IPS-NIHi7 (cell line): ENCODE results near the gene ZFAND6.
"Not testable (repeated sequence)": the region's sequence is repeated elsewhere in the genome, so short reads cannot be mapped to it uniquely, and the experiment has no call there.

ENCODE experiments used
- DNase-seq: peaks from one replicate; pipeline ENCODE4 v3.0.0; 2012; ENCODE audit warnings: mixed read lengths; ENCODE audit errors: extremely low spot score

Gene ZFAND6

DNA sequence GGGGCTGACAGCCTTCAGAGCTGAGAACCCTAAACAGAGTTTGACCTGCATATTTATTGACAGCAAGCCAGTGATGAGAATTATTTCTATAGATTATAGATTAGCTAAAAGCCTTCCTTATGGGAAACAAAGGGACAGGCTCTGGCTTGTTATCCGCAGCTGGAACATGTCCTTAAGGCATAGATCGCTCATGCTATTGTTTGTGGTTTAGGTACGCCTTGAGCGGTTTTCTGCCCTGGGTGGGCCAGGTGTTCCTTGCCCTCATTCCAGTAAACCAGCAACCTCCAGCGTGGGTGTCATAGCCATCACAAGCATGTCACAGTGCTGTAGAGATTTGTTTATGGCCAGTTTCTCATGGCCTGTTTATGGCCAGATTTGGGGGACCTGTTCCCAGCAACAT, 83.2 kb downstream of the ZFAND6 start:
- no peak for DNase-seq

DNA sequence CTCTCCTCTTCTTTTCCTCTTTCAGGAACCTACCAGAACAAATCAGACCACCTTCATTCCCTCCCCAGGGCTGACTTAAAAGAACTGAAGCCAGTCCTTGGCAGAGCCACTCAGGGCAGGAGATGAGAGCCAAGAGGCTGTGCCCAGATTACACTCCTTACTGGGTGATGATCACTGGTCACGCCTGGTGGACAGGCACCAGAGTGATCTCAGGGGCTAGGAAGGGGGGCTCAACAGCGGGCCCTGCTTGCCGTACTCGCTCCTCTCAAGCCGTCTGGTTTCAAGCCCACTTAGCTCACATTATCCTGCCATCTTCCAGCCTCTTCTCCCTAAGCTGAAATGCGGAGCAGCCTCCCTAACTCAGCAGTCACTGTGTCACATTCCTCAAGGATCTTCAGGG, 91.7 kb downstream of the ZFAND6 start:
- no peak for DNase-seq

DNA sequence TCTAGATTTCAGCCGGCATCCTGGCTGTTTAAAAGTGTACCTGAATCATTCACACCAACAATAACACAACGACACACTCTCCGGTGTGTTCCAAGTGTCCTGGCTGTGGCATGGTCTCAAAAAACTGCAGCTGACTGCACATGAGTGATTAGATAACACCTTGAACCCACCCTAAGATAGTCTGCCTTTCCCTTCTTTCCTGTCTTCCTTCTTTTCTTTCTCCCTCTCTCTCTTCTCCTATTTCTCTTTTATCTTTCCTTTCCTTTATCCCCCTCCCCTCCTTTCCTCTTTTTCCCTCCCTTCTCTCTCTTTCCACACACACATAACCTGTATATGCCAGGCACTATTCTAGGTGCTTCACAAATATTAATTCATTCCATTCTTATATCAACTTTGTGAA, 92.1 kb downstream of the ZFAND6 start:
- no peak for DNase-seq

DNA sequence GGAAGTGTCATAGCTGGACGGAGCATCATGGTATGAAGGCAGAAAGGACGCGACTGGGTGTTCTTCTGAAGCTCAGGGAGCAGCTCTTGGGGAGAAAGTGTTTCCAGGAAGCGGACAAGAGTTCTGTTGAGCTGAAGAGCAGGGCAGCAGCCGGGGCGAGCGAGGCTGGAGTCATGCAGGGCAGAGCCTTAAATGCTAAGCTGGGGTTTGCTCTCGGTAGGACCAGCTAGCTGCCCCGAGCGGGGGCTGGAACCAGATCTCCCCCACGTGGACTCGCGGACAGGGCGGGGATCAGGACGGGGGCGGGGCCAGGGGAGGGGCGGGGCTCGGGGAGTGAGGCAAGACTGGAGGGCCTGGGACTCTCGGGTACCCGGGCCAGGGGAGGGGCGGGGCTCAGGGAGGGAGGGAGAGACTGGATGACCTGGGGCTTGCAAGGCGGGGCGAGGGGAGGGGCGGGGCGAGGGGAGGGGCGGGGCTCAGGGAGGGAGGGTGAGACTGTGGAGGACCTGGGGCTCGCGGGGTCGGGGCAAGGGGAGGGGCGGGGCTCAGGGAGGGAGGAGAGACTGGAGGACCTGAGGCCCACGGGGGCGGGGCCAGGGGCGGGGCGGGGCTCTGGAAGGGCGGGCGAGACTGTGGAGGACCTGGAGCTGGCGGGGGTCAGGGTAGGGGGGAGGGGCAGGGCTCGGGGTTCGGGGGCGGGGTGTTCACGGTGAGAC, 92.9 kb downstream of the ZFAND6 start:
- DNase-seq, result peak; percentile 99

DNA sequence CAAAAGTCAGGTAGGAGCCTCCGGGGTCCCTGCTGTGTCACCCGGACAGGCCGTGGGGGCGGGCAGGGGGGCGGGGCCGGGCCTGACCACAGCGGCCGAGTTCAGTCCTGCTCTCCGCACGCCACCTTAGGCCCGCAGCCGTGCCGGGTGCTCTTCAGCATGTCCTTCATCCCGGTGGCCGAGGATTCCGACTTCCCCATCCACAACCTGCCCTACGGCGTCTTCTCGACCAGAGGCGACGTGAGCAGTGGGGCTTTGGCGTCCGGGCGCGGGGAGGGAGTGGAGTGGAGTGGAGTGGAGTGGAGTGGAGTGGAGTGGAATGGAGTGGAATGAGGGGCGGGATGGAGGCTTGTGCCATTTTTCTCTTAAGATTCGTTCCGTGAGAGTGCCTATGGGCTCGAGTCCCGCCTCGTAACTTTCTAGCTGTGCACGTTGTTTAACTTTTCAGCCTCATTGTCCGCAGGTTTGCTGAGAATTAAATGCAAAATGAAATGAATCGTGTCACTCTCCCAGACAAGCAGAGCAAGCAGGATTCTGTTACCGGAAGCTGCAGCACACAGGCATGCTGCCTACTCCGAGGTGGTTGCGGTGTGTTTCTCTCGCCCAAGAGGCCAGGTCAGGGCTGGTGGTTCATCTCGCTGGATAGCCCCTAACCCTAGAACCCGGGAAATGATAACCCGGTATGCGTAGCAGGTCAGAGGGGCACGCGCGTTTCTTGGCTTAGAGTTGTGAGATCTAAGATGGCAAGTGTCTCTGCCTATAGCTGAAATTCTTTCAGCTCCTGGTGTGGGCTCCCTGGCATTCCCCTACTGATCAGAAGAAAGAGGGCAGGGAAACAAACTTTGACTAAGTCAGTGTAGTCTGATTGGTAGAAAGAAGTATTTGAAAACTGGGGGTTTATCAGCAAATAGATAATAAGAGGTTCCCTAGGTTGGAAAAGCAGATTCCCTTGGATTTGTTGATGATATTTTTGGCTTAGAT, 93.7 kb downstream of the ZFAND6 start, which contains the start of gene FAH:
Gene FAH, plus strand, starts transcription at position 104 of the 981 bp plus-strand sequence. Its CDS starts 56 bp downstream, at position 160.
- DNase-seq, result peak; percentile 48

DNA sequence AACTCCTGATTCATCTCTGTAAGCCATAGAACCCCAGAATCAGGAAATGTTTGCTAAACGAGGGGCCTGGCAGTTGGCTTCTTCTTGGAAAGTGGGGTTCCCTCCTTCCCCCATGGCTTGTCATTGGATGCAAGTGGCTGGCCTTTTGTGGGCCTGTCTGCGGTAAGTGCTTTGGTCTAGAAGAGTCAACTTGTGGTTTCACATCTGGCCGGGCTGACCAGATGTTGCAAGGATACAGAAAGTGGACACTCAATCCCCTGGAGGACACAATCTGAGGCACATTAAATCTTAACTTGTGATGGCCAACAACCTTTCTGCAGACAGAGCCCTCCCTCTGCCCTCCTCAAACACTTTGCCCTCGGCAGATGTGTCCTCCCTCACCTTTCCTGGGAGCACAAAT, 94.4 kb downstream of the ZFAND6 start:
- DNase-seq, result no peak

DNA sequence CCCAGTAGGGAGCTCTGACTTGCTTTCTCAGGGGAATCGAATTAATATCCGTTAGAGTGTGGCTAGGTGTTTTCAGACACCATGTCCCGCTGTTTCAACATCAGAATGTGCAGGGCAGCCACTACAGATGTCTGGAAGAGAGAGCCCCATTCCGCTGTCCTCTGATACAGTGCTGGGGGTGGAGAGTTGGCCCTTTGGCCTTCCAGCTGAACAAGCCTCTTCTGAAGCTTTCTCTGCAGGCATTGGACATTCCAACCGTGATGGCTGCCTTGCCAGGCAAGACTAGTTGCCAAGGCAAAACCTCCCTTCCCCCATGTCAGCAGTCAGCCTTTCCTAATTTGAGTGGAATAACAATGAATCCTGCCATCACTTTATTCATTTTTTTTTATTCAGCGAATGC, 94.9 kb downstream of the ZFAND6 start:
- DNase-seq, result no peak

DNA sequence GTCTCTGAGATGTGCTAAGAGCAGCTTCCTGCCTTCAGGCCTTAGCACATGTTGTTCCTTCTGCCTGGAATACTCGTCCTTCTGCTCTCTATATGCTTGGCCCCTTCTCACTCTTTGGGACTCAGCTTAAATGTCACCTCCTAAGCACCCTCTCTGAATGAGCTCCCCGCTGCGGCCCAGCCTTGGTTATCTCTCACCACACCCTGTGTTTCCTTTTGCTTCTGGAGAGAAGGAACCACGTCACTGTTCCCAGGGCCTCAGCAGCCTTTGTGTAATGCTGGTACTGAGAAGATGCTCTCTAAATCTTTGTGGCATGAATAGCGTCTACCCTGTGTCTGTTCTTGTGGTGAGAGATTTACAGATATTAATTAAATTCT, 95.5 kb downstream of the ZFAND6 start:
- DNase-seq, result no peak

DNA sequence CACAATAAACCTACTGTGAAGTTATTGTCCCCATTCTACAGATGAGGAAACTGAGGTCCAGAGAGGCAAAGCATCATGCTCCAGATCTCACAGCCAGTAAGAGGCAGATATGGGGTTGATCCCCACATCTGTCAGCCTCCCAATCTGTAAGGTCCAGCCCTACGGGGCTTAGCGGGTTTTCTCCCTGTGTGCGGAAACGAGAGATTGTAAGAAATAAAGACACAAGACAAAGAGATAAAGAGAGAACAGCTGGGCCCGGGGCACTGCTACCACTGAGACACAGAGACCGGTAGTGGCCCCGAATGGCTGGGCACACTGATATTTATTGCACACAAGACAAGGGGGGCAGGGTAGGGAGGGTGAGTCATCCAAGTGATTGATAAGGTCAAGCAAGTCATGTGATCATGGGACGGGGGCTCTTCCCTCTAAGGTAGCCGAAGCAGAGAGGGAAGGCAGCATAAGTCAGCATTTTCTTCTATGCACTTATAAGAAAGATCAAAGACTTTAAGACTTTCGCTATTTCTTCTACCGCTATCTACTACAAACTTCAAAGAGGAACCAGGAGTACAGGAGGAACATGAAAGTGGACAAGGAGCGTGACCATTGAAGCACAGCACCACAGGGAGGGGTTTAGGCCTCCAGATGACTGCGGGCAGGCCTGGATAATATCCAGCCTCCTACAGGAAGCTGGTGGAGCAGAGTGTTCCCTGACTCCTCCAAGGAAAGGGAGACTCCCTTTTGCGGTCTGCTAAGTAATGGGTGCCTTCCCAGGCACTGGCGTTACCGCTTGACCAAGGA, 96.1 kb downstream of the ZFAND6 start:
- not testable (repeated sequence) for DNase-seq

DNA sequence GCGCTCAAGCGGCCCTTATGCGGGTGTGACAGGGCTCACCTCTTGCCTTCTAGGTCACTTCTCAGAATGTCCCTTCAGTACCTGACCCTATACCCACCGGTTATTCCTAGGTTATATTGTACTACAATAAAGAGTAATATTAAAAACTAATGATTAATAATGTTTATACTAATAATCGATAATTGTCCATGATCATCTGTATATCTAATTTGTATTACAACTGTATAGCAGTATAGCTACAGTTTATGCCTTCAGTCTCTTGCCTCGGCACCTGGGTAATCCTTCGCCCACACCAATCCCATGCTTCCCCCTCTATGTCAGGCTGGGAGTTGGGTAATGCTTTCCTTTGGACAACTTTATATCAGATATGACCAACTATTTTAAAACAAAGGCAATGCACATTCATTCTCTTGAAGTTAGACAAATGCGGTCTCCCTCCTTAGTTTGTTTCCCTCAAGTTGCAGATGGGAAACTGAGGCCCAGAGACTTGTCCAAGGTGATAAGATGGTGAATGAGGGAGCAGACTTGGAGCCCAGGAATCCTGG, 96.8 kb downstream of the ZFAND6 start:
- no peak for DNase-seq

DNA sequence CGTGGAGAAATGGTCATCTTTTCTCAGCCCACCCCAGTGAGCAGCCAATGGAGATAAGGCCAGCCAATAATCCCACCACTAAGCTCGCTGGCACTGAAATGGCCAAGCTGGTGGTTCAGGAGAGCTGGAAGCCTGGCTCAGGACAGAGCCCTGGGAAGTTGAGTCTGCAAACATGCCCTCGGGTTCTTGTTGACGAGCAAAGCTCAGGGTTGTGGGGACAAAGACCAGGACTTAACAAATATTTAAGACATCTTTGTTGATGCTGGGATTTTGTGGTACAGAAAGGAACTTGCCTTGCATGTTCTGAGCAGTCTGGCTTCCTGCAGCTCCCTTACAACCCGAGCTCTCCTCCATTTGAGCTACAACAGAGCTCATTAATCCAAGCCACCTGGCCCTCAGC, 97.7 kb downstream of the ZFAND6 start:
- DNase-seq, result no peak

DNA sequence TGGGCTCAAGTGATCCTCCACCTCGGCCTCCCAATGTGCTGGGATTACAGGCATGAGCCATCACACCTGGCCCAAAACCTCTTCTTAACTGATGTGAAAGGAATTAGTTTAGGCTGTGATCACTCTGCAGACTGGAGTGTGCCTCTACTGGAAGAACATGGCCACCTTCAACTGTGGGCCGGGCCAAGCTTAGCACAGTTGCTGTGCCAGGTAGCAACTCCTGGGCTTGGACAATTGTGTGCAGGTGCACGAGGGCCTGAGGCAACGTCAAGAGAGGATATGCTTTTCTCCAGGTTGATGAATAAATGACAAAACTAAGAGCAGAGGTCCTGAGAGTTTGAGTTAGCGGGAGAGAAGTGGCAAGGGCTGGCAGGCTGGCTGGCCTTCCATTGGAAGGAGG, 99.8 kb downstream of the ZFAND6 start:
- DNase-seq, result no peak

DNA sequence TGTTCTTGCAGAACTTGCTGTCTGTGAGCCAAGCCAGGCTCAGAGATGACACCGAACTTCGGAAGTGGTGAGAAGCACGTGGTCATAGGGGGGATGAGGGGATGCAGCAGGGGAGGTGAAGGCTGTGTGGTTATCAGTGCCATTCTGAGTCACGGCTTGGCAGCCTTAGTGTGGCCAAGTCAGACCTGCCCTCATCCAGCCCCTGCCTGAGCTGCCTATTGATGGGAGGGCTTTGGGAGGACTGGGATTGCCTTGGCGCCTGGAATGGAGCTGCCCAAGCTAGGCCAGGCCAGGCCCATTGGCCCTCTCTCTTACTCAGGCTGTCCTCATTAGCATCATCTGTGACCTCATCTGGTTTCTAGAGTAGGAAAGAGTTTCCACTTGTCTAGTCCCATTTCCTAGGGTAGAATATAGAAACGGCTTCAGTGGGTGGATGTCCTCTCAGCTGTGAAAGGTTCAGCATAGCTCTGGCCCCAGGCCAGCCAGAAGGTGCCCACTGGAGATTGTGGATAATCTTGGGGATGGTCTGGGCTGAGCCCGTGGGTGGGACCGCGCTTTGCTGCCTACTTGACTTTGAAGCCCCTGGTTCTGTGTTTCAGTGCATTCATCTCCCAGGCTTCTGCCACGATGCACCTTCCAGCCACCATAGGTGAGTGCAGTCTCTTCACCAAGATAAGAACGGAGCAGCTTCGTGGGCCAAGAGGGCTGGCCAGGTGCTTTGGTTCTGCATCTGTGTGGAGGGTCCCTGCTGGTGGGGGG, 100.5 kb downstream of the ZFAND6 start:
- no peak for DNase-seq

DNA sequence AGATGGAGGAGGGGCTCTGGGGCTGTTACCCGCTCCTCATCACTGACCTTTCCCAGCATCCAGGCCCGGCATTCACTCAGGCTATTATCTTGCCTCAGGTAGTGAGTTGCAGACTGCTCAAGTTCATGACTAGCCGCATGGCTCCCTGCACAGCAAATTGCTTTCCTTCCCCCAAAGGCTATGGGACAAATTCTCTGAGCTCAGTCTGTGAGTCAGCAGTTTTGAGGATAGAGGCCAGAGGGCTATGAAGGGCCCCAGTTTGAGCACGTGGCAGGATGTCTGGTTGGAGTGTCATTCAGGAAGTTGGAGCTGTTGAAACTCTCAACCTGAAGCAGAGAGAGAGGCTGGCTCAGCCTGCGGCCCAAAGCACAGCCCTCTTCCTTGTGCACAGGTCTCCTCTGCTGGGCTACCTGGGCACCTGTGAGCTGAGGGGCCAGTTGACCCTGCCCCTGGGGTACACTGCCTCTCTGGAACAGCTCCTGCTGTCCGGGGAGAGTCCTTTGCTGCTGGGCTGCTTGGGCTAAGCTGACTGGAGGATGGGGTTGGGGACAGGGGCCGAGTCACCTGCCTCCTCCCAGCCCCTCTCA, 101.2 kb downstream of the ZFAND6 start:
- DNase-seq, result no peak

DNA sequence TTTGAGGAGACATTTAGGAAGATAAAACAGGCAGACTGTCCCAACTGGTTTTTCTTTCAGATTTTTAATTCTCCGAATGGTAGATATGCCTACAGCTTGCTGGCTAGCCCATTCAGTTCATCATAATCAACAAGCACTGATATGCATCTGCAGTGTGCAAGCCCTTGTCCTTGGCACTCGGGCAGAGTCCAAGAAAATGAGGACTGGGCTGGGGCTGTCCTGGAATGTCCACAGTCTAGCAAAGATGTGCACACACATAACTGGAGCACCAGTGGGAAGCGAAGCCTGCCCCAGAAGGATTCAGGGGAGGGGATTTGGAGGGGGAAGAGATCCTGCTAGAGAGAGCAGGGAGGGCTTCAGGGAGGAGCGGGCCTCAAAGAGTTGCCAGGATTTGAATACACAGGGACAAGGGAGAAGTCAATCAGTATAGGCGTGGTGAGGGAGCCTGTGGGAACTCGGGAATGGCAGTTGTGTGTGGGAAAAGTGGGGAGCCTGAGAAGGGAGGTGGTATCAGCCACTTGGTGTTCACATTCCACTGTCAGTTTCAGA, 102.1 kb downstream of the ZFAND6 start:
- no peak for DNase-seq

DNA sequence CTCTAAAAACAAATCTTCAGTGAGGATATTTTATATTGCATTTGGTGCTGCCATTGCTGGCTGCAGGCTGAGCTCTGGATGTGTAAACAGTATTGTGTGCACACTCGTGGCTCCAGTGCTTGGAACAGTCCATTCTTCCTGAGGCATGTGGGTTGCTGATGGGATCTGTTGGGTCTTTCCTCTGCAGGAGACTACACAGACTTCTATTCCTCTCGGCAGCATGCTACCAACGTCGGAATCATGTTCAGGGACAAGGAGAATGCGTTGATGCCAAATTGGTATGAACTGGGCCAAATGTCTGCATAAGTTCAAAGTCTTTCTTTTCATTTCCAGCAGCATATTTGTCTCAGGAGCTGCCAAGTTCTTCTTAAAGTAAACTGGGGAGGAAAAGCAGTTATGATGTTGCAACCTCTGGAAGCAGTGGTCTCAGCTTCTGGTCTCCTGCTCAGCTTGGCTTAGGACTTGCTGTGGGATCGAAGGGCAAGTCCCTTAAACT, 102.6 kb downstream of the ZFAND6 start:
- DNase-seq, result no peak

DNA sequence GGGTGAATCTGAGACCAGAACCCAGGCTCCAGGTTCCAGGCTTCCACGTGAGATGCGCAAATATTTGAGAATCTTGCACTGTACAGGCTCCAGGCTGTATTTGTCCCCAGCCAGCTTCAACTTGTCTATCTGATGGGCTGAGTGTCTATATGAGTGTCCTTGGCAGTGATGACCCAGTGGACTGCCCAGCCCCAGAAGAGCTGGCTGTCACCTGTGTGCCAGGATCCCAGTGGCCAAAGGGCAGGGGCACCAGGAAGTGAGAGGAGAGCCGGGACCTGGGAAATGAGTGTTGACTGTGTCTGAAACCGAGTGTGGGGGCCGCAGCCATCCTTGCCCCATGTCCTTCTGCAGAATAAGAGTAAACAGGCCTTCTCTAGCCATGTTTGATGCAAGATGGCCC, 103.7 kb downstream of the ZFAND6 start:
- DNase-seq, result no peak

DNA sequence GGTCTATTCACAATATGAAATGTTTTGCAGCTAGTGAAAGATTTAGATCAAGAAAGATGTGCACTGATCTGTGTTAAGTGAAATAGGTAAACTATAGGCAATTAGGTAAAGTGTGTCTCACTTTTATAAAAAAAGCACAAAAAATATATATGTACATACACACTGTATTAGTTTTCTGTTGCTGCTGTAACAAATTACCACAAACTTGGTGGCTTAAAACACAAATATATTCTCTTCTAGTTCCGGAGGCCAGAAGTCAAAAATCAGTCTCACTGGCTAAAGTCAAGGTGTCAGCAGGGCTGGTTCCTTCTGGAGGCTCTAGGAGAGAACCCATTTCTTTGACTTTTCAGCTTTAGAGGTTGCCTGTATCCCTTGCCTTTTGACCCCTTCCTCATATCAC, 104.4 kb downstream of the ZFAND6 start:
- DNase-seq, result no peak

DNA sequence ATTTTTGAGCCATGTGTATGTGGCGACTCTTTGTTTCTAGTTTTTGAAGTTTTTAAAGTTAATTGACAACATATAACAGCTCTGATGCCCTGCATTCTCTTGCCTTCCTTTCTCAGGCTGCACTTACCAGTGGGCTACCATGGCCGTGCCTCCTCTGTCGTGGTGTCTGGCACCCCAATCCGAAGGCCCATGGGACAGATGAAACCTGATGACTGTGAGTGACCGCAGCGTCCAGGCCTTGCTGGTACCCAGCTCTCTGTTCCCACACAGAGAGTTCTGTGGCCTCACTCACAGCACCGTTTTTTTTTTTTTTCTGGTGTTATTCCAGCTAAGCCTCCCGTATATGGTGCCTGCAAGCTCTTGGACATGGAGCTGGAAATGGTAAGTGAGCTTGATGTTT, 108.5 kb downstream of the ZFAND6 start:
- DNase-seq, result no peak

DNA sequence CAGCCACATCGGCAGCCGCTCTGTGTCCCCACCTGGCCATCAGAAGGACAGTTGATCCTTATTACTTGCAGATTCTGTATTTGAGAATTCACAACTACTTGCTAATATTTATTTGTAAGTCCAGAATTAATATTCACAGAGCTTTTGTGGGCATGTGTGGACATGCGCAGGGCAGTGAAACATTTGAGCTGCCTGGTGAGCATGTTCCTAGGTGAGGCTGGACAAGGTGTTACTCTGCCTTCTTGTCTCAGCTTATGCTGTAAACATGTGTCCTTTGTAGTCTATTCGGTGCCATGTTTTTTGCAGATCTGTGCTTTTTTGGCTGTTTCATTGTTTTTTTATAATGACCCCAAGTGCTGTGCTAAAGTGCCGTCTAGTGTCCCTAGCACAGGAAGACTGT, 108.9 kb downstream of the ZFAND6 start:
- DNase-seq, result no peak
